Activated CD8-positive, alpha-beta memory T cell treated with anti-CD3 and anti-CD28 coated beads, Interleukin-2, amount 50 U/mL, for 4 hours (primary cell): ENCODE results near the gene SRGN.

ENCODE experiments used
- DNase-seq: peaks from one replicate; pipeline ENCODE4 v3.0.0-alpha.2; 2020

The SRGN gene

DNA sequence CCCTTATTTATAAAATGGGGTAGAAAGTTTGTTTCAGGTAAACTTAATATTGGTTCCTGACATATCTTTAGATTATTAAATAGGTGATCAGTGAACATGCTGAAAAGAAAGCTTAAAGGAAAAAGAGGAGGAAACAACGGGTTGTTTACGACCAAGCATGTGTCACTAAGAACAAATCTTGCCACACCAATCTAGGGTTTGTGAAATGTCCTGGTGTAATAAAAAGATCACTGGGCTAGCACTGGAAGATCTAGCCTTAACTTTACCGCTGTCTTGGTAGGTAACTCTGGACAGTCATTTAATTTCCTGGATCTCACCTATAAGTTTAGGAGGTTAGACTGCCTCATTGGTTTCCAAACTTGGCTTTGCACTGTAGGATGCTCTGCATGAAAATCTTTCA, 55.1 kb downstream of the SRGN start:
- DNase-seq = no peak

DNA sequence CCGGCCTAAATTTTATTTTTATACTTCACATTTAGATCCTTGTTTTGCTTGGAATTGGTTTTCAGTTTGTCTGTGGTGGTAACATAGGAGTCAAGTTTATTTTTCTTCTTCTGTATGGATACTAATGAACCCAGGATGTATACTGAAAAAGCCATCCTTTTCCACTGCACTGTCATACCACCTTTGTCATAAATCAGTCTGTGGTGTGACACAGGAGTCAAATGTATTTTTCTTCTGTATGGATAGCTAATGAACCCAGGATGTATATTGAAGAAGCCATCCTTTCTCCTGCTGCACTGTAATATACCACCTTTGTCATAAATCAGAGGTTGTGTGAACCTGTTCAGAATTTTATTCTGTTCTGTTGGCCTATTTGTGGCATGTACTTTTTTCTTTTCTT, 57.4 kb downstream of the SRGN start:
- DNase-seq = no peak

DNA sequence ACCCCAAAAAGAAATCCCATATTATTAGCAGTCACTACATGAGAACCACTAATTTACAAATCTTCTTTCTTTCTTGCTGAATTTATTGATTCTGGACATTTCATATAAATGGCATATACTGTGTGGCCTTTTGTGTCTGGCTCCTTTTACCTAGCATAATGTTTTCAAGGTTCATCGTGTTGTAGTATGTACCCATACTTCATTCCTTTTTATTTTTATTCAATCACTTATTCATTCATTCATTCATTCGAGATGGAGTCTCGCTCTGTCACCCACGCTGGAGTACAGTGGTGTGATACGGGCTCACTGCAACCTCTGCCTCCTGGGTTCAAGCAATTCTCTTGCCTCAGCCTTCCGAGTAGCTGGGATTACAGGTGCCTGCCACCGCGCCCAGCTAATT, 58.0 kb downstream of the SRGN start:
- DNase-seq = no peak

DNA sequence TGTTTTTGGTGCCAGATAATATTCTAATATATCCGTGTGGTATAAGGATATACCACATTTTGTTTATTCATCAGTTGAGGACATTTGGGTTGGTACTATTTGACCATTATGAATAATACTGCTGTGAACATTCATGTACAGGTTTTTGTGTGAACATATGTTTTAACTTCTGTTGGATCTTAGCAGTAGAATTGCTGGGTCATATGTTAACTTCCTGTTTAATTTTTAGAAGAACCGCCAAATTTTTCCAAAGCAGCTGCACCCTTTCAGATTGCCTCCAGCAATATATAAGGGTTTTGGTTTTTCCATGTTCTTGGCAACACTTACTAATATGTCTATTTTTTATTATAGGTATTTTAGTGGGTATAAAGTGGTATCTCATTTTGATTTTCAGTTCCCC, 58.9 kb downstream of the SRGN start:
- no peak for DNase-seq

DNA sequence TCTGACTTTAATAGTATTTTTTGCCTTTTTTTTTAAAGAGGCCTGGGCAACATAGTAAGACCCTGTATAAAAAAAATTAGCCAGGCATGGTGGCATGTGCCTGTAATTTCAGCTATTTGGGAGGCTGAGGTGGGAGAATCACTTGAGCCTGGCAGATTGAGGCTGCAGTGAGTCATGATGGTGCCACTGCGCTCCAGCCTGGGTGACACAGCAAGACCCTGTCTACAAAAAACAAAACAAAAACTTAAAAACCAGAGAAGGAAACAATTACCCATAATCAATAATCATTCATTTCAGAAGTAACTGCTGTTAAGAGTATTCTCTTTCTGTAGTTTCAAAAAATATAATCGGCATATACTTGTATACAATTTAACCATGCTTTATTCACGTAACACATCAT, 64.1 kb downstream of the SRGN start:
- no peak for DNase-seq

DNA sequence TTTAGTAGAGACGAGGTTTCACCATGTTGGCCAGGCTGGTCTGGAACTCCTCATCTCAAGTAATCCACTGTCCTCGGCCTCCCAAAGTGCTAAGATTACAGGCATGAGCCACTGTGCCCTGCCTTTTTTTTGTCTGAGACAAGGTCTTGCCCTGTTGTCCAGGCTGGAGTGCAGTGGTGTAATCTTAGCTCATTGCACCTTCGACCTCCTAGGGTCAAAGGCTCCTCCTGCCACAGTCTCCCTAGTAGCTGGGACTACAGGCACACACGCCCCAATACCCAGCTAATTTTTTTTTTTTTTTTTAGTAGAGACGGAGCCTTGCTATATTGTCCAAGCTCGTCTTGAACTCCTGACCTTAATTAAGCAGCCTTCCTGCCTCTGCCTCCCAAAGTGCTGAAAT, 65.3 kb downstream of the SRGN start:
- no peak for DNase-seq
